Measurements from ENCODE around the gene EYA4.

The EYA4 gene

GRCh38 chr6:133289733-133290306, 48.7 kb downstream of the EYA4 start:
- DNase-seq (ENCODE audit: low read depth in 2 of 2), result no peak

DNA sequence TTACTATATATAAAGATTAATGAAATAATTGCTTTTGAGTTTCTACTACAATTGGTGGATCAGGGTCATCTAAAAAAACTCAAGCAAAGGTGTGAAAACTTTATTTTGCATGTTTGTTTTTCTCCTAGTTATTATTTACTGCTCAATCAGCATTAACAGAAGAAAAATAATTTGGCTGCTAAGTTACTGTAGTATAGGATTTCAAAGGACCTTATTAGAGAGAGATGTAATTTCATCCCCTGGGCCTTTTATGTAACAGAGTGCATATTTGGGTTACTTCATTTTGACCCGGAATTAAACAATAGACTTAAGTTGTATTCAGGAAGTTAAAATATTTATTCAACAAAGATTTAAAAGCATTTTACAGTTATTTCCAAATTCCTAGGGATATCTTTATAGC, 49.8 kb downstream of the EYA4 start:
- no peak for DNase-seq (ENCODE audit: low read depth in 2 of 2)

DNA sequence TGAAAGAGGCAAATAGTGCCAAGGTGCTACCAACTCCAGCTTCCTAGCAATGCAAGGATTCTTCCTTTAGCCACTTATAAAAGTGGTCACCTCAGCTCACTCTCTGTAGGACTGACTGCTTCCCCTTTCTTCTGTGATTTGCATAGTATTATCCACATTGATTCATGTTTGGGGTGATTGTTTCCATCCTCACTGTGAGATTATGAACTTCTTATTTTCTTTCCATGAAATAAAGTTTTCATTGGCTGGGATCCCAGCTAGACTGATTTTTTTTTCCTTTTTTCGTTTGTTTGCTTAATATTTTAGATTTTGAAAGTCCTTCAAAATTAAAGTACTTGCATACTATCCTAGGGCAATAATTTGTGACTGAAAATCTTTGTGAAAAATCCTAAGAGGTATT, 50.5 kb downstream of the EYA4 start:
- DNase-seq (ENCODE audit: low read depth in 2 of 2), result no peak

DNA sequence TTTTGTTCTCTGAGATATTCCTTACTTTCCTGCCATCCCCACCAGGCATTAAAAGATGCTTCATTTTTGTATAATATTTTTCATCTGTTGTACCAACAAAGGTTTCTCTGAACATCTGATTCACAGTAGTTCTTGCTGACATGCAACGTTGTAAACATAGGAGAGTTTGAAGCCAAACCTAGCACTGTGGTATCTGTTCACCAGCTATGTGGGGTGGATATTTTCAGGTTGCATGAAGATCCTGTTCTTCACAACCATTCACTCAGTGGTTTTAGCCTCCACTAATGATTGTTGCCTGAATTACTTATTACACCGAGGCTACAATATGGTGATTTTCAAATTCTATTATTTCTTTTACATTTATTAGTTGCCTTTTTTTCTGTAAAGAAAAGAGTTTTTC, 56.5 kb downstream of the EYA4 start:
- DNase-seq (ENCODE audit: low read depth in 2 of 2), result no peak

DNA sequence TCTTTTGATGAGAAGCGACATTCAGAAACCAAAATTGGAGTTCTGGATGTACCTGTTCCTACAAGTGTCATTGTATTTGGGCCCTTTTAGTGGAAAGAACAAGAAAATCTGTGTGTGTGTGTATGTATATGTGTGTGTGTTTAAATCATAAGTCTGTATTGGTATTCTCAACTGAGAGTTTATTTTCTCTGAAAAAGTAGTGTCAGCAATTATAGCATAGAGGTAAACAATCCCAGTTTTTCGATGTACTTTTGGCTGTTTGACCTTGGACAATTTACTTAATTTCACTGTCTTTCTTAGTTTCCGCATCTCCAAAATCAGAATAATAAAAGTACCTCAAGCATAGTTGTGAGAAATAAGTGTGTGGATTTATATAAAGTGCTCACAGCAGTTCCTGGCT, 57.2 kb downstream of the EYA4 start:
- no peak for DNase-seq (ENCODE audit: low read depth in 2 of 2)

DNA sequence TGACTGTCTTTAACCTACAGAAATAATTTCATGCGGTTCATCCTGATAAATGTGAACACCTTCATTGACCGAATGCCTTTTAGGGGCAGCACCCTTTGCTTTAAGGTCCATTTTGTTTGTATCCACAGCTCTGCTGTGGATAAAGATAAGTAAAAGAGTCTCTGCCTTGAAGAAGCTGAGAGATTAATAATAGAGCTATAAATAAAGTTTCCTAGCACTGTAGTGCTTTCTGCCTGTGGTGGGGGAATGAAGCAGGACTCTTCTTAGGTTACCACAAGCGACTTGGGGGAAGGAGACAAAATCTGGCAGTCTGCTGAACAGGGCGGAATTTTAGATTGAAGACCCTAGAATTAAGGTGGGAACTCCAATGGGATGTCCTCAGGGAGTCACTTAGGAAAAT, 57.6 kb downstream of the EYA4 start:
- no peak for DNase-seq (ENCODE audit: low read depth in 2 of 2)

GRCh38 chr6:133300896-133301295, 59.7 kb downstream of the EYA4 start:
- DNase-seq (ENCODE audit: low read depth in 2 of 2), result no peak

GRCh38 chr6:133301835-133302234, 60.7 kb downstream of the EYA4 start:
- DNase-seq (ENCODE audit: low read depth in 2 of 2), result no peak

GRCh38 chr6:133306931-133307330, 65.8 kb downstream of the EYA4 start:
- no peak for DNase-seq (ENCODE audit: low read depth in 2 of 2)

DNA sequence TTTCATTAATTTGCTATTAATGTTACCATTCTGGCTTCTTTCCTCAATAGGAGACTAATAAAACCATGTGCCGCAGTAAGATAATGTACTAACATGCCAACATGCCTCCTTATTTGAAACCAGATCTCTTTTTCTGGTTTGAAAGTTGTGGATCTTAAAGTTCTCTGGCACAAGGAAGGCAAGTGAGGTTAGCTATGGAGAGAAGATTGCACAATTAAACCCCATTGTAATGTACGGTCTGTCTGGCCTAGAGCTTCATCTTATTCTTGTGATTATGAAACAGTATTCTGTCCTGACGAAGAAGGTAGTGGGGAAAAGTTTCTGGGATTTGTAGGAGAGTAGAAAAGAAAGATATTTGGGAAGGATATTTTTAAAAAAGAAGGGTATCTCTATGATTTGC, 68.4 kb downstream of the EYA4 start:
- DNase-seq (ENCODE audit: low read depth in 2 of 2), result no peak

DNA sequence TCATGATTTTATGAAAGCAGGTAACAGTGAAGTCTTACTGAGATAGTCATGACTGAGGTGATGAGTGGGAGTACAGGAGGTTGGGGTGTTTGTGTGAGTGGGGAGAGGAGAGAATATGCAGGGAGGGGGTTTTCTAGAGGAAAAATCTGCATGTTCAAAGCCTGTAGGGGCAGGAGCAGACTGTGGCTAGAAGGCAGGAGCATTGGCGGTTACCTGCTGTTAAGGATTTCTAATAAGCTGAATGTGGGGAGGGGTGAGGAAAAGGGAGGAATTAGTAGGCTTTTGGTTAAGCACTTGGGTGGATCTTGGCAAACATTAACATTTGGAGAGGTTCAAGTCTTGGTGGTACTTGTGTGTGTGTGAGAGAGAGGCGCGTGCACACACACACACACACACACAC, 70.8 kb downstream of the EYA4 start:
- no peak for DNase-seq (ENCODE audit: low read depth in 2 of 2)

DNA sequence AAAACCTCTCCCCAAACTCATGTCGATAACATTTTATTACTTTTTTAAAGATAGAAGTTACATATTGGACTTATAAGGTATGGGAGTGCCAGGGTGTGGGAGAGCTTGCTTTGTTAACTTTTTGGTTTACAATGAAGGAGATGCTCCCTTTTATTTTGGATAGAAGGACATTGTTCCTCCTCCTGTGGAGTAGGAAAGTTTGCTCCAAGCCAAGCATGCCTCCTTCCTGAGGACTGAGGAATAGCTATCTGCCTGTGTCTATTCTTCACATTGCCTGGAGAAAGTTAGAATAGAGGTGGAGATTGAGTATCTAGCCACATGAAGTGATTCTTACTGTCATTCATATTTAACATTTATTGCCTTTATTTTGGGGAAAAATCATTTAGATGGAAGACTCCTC, 71.9 kb downstream of the EYA4 start:
- no peak for DNase-seq (ENCODE audit: low read depth in 2 of 2)

GRCh38 chr6:133314947-133315346, 73.8 kb downstream of the EYA4 start:
- DNase-seq (ENCODE audit: low read depth in 2 of 2), result no peak

GRCh38 chr6:133315811-133316210, 74.7 kb downstream of the EYA4 start:
- no peak for DNase-seq (ENCODE audit: low read depth in 2 of 2)

- DNase-seq (ENCODE audit: low read depth in 2 of 2), result no peak
These were observed 76.5 kb downstream of the EYA4 start for GRCh38 chr6:133317704-133318103.

DNA sequence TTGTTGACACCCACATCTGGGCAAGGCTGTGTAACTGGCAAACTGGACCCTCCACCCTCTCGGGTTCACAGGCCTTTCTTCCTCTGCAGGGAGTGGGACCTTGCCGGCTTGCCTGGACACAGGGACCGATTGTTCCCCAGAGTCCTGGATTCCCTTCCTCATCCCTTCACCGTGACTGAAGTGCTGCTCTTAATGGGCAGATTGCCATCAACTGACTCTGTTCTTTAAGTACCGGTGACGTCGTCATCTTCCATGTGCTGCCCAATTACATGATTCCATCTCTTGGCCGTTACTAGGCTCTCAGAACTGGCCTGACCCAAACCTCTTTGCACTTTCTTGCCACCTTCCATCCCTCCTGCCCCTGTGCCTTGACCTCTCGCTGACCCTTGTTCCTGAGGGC, 85.4 kb downstream of the EYA4 start:
- no peak for DNase-seq (ENCODE audit: low read depth in 2 of 2)

DNA sequence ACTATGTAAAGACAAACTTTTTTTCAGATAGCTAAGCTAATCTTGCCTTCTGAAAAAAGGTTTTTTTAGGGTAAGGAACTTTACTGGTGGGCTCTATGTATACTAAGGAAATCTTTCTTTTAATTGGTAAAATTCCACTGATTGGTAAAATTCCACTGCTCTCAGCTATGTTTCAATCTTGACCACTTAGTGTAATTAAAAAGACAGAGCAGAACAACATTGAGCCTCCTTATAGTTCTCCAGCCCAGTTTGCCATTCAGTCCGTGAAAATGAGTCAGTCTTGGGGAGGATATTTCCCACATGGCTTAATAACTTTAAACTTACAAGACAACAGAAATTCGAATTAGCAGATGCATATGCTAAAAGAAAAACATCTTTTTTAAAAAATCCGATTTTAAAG, 92.7 kb downstream of the EYA4 start:
- no peak for DNase-seq (ENCODE audit: low read depth in 2 of 2)

DNA sequence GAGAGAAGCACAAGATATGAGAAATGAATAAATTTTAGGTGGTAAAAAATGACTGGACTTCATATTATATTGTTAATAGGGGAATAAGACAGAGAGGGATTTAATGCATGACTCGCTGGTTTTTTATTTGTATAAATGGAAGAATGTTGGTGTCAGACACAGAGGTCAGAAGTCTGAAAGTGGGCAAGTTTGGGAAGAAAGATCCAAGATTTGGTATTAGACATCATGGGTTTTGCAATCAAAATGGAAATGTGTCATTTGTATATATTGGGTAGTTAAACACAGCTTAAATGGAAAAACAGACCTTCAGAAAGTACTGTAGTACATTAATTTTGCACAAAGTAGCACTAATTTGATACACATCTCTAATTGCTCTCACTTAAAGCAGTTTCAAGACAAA, 96.2 kb downstream of the EYA4 start:
- DNase-seq (ENCODE audit: low read depth in 2 of 2), result no peak

- no peak for DNase-seq (ENCODE audit: low read depth in 2 of 2)
These were observed 98.6 kb downstream of the EYA4 start for GRCh38 chr6:133339543-133340384.

DNA sequence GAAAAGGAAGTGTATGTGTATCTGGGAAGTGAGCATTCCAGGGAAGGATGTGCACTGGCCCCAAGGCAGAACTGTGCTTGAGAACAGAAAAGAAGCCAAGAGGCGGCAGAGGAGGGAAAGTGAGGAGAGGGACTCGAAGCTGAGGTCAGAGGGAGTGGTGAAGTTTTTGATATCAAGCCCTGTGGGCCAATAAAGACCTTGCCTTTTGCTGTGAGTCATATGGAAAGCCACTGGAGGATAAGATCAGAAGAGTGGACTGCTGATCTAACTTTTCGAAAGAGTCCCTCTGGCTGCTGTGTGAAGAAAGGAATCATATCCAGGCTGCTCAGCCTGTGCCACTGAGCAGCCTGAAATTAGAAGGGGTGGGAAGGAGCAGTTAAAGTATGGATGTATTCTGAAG, 99.4 kb downstream of the EYA4 start:
- no peak for DNase-seq (ENCODE audit: low read depth in 2 of 2)

- no peak for DNase-seq (ENCODE audit: low read depth in 2 of 2)
These were observed 100.5 kb downstream of the EYA4 start for GRCh38 chr6:133341607-133342158.

DNA sequence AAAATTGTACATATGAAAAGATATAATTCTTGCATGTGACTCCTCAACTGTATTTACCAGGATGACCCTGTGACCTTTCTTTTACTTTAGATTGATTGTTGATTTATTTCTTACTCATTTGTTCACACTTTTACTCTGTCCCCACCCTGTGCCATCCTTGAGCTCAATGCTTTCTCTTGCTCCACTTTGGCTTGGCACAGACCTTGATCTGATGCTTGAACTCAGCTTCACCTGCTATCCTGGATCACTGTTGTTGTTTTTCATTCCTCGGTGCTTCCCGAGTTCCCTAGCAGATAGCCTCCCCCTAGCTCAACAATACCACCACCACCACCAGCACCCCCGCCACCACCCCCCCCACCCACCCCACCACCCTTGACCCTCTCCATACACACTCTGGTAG, 102.1 kb downstream of the EYA4 start:
- DNase-seq (ENCODE audit: low read depth in 2 of 2), result no peak

GRCh38 chr6:133348846-133349245, 107.7 kb downstream of the EYA4 start:
- DNase-seq (ENCODE audit: low read depth in 2 of 2), result no peak

Data from stimulated activated CD4-positive, alpha-beta T cell treated with anti-CD3 and anti-CD28 coated beads, Interleukin-12 subunit alpha, Interleukin-12 subunit beta, amount 100 ng/mL, for 24 hours (primary cell).